HG03442 (cell line): ENCODE measurements around the gene NUP160.
A peak's percentile ranks its signal among the peaks of the same experiment; 100 is the strongest.
"Not testable (repeated sequence)": the region's sequence is repeated elsewhere in the genome, so short reads cannot be mapped to it uniquely, and the experiment has no call there.

Experiments
- ATAC-seq: cut with Tn5 transposase; IDR thresholded peaks from one replicate; pipeline ENCODE4 v1.9.1; 2021; ENCODE audit warnings: mild to moderate bottlenecking, moderate library complexity; ENCODE audit not compliant: unreplicated experiment

Gene NUP160

DNA sequence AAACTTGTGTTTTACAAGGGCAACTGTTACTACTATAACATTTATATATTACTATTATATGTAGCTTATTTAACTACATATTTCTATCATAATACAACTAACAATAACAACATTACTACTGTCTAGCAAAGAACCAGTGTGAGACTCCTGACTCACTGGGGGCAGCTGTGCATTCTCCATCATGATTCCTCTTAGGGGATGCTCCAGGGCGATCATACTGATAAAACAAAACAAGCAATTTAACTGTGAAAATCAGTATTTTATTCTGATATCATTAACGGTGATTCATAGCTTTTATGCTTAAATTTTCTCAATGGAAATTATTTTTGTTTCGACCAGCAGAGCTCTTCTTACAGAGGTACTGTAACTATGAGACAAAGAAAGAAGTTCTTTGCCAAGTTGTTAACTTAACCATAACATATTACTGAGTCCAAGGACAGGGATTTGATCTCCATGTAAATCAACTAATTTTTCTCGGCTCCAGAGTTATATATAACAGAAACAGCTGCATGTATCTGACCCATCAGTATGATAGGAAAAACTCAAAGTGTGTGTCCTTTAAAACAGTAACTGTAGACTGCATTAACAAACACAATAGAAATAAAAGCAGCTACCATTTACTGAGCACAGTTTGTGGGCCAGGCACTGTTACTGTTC is 56.2 kb downstream of the NUP160 start:
- no peak for ATAC-seq

DNA sequence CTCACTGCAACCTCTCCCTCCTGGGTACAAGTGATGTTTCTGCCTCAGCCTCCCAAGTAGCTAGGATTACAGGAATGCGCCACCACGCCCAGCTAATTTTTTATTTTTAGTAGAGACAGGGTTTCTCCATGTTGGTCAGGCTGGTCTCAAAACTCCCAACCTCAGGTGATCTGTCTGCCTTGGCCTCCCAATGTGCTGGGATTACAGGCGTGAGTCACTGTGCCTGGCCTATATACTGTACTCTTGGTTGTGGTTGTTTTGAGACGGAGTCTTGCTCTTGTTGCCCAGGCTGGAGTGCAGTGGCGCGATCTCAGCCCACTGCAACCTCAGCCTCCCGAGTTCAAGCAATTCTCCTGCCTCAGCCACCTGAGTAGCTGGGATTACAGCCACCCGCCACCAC is 58.1 kb downstream of the NUP160 start:
- ATAC-seq: not testable (repeated sequence)

DNA sequence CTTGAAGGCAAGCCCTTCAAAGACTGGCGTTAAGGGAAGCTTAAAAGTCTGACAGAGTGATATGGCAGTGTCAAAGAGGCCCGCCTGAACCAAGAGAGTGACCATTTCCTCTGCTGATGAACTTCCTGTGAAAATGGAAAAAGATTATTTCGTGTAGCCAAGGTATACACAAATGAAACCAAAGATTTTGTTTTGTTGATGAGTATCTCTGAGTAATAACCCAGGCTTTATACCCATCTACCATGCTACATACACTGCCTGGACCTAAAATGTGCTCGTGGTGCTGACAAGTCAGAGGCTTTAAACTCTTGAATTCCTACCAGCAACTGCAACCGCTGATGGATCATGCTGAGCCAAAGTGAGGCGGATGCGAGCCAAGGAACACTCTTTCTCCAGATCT is 60.0 kb downstream of the NUP160 start:
- ATAC-seq: no peak

DNA sequence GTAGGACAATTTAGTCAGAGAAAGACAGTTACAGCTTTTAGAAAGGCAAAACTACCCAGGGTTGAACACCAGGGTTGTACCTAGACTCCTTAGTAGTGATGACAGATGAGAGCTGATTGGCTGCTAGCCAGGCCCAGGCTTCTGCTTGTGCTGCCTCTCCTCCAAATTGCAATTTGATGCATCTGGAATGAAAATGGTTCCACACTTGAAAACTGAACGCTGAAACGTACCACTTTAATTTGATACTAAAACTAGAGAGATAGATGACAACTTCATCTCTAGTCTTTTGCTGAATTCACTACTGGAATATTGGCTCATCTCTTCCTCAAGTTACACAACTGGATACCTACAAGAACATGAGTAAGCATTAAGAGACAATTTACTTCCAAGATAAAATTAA is 61.8 kb downstream of the NUP160 start:
- no peak for ATAC-seq

DNA sequence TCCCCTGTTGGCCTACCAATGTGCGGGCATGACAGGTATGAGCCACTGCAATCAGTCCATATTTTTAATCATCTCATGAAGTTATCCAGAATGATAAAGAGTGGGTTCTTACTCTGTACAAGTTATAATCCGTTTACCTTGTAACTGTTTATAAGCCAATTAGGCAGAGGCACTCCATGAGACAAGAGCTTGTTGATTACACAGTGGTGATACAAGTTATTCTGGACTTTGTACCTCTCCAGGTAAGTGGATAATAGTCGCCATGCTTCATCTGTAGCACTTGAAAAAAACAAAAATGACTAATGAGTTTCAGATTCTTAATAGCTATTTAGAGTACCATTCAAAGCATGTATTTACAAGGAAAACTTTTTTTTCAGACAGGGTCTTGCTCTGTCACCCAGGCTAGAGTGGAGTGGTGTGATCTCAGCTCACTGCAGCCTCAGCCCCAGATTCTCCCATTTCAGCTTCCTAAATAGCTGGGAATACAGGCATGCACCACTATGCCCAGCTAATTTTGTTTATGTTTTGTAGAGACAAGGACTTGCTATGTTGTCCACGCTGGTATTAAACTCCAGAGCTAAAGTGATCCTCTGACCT is 63.3 kb downstream of the NUP160 start:
- no peak for ATAC-seq

DNA sequence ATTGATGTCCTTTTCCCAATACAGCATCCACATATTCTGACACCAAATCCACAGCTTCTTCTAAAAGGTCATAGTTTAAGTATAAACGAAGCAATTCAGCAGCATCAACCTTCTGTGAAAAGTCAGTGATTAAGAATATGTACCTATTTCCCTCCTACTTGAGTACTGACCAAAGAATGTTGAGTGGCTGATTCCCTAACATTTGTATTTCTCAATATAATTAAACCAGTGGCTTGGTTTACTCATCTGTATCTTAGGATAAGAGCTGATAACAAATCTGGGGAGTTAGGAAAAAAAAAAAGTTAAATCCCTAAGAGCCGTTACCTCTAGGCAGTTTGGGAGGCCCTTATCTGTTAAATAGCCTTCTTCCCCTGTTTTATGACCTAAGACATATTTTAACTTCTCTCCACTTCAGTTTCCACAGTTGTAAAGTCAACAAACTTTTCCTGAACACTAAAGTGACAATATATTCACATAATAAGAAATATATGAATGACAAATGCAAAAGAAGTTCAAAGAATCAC is 65.0 kb downstream of the NUP160 start:
- no peak for ATAC-seq

DNA sequence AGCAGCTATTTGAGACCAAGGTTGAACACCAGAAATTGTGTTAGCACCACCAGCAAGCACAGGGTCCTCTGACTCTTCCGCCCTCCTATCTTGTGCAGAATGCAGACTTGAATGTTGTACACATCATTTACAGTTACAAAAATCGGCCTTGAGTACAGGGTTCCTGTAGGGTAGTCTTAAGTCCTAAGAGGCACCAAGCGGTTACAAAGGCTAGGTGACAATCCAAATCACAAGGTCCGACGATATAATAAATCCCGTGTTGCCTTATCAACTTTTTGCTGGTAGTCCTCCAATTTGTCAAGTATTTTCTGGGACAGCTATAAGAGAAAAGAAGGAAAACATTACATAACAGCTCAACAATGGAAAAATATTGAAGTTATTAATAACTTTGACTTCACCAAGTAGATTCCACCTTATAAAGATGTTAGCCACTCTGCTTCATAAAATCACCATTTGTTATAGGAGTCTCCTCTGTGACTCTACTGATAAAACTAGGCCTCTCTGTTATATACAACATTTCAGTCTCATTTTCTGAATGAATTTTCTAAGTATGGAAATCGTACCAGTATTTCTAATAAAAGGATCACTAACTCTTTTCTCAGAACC is 69.2 kb downstream of the NUP160 start:
- no peak for ATAC-seq

DNA sequence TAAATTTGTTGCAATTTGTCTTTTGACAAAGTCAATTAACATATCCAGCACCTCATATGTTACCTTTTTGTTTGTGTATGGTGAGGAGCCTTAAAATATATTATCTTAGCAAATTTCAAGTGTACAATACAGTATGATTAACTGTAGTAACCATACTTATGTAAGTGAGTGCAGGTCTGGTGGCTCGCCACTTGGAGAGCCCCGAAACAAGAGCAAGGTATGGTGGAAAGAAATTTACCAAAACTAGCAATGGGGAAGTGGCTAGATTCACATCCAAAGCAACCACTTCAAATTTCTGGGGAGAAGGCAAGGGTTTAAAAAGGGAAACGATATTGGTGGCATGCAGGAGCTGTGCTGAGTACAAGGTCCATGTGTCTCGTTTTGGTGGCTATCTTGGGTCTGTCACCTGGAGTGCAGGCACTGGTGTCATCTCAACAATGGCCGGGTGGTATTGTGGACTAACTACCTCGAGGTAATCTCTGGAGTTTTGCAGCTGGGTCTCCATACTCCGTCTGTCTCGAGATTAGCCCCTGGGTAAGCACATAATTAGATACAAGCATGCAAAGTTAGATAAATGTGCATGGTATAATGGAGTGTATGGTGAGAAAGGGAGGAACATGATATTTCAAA is 72.8 kb downstream of the NUP160 start:
- no peak for ATAC-seq

DNA sequence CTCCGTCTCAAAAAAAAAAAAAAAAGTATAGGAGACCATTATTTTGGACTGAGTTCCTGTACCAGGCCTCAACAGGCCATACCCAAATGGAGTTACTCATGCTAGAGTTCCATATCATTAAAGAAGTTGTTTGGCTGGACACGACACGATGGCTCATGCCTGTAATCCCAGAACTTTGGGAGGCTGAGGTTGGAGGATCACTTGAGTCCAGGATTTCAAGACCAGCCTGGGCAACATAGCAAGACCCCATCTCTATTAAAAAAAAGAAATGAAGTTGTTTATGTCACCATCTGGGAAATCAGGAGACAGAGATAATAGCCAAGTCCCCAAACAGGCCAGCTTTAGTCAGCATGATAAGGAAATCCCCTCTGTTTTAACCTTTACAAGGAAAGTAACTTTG is 74.3 kb downstream of the NUP160 start:
- no peak for ATAC-seq

DNA sequence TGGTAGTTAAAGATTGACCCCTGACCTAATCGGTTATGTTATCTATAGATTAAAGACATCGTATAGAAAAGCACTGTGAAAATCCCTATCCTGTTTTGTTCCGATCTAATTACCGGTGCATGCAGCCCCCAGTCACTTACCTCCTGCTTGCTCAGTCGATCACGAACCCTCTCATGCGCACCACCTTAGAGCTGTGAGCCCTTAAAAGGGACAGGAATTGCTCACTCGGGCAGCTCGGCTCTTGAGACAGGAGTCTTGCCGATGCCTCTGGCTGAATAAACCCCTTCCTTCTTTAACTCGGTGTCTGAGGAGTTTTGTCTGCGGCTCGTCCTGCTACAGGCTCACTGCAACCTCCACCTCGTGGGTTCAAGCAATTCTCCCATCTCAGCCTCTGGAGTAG is 78.6 kb downstream of the NUP160 start:
- not testable (repeated sequence) for ATAC-seq

DNA sequence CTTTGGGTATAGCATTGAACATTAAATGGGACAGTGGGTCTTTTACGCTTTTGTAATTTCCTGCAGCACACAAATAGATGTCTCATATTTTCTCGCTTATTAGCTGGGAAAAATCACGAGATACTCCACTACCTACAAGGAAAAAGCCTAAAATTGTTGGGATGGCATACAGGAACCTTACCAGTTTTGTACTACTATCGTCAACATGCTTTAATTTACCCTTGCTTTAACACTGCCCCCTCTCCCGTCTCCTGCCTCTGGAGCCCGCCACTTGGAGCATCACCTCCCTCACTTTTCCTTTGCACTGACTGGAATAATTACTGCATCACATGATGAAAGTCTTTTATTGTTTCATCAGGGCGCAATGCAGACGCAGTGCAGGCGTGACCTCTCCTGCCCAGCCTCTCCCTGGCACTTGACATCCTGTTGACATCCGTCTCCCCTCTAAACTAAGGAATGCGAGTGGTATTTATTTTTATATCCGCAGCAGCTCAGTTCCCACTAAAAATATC is 80.0 kb downstream of the NUP160 start:
- ATAC-seq: no peak

DNA sequence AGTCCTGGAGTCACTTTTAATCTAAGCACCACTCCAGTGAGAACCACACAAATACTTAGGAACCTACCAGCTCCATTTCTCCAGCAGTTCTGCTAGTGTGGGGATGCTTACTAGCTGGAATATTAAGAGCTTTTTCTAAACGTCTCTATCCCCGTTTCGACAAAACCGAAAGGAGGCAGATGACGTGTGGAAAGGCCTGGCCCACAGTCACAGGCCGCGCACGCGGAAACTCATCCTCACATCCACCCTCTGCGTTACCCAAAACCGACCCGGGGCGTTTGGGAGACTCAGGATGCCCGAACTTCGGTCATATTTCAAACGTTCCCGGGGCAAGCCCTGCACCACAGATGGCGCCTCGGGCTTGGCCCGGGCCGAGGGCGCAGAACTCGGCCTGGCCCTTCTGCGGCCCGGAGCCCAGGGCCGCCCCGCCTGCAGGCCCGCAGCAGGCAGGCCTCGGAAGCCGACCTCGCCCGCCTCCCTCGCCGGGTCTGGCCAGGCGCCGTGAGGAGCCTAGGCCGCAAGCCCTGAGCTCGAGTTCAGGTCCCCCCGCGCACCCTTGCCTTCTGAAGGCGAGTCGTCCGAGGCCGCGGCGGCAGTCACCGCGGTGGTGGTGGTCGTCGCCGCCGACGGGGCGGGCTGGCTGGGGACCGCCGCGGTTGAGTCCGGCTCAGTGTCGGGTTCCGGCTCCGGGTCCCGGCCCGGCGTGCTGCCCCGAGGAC is 81.5 kb downstream of the NUP160 start:
- ATAC-seq: peak; percentile 24

DNA sequence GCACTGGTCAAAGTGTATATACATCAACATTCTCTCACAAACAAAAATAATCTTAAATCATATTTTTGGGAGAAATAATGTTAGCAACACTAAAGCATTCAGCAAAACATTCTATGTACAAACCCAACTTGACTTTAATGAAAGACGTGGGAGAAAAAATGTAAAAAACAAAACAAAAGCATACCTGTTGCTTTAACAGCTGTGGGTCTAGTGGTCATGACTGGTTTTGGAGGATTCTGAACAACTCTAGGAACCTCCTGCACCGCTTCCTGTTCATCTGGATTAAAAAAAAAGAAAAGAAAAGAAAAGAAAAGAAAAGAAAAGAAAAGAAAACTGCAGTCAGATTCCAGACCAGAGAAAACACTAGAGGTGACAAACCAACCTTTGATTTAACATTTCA is 83.1 kb downstream of the NUP160 start:
- no peak for ATAC-seq

DNA sequence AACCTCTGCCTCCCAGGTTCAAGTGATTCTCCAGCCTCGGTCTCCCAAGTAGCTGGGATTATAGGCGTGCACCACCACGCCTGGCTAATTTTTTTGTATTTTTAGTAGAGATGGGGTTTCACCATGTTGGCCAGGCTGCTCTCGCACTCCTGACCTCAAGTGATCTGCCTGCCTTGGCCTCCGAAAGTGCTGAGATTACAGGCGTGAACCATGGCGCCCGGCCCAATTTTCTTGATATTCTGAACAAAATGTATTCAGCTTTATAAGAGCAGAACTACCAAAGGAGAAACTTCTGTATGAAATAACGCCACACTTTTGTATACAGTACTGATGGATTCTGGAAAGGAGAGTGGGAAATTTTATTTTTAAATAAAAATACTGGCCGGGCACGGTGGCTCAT is 88.9 kb downstream of the NUP160 start:
- ATAC-seq: not testable (repeated sequence)

DNA sequence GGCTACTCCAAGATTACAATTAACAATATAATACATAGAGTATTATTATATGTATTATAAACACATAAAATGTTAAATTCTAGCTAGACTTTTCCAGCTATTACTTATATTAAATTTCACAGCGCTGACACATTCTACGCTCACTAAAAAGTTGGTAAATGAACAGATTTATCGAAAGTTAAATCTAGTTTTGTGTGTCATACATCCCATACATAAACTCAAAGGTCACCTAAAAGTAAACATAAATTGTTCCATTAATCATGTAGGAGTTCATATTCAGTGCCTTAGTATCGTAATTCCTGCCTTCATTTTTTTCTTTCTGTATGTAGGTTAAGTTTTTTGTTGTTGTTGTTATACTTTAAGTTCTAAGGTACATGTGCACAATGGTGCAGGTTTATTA is 91.9 kb downstream of the NUP160 start:
- ATAC-seq: no peak

DNA sequence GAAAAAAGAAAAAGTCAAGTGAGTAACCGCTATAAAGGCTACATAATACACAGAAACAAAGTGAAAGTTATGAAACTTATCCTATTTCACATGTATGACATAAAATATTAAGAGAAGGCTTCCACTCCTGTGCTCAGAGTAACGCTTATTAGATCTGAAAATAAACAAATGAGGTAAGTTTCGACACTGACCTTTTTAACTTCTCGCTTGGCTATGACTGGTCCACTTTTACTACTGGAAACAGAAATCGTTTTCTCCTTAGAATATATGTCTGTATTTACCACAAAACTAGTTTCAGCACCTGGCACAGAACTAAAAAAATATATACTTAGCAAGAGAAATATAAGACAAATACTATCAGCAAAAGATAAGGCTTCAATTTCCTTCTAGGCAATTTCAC is 97.4 kb downstream of the NUP160 start:
- ATAC-seq: no peak

DNA sequence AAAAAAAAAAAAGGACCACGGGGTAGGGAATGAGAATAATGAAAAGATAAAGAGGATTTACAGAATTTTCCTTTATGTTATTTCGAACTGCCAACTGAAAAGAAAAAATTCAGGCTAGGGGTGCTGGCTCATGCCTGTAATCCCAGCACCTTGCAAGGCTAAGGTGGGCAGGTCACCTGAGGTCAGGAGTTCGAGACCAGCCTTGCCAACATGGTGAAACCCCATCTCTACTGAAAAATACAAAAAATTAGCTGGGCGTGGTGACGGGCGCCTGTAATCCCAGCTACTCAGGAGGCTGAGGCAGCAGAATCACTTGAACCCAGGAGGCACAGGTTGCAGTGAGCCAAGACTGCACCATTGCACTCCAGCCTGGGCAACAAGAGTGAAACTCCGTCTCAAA is 105.7 kb downstream of the NUP160 start:
- not testable (repeated sequence) for ATAC-seq

DNA sequence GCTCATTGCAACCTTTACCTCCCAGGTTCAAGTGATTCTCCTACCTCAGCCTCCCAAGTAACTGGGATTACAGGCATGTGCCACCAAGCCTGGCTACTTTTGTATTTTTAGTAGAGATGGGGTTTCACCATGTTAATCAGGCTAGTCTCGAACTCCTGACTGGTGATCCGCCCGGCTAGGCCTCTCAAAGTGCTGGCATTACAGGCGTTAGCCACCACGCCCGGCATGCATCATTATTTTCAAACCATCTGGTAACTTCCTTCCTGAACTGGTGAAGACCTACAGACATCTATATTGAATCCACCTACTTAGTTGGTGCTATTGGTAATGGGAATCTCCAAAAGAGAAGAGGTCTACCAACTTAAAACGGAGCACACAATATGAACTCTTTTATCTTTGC is 110.3 kb downstream of the NUP160 start:
- not testable (repeated sequence) for ATAC-seq

DNA sequence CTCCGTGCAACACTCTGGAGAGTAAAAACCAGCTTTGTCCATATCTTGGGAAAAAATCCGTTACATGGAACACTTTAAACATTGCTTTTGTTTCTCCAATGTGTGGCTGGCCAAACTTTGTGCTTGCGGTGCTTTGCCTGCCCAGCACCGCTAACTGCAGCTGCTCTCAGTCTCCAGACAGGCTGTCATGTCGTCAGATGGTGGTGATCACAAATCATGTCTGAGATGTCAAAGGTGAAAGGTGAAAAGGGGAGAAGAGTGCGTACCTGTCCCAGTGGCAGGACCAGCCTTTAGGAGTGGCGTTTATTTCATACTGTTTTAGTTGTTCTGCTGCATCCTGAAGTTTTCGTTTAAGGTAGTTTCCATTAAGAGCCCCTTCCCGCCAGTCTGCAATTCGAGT is 115.9 kb downstream of the NUP160 start:
- no peak for ATAC-seq

DNA sequence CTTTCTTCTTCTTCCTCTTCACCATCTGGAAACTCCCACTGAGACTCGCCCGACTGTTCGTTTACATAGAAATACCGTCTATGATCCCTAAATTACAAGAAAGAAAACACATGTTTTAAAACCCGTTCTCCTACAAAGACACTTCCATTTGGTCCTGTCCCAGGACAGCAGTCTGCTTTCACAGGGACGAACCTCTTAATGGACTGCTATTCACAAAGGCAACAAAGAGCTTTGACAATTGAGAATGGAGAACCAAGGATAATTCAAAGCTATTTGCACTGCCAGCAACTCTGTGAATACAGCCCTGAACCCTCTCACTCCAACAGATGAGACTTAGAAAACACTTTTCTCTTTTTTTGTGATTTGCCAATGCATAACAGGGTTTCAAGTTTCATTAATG is 116.7 kb downstream of the NUP160 start:
- ATAC-seq: no peak
